GM12891 (cell line): ENCODE results near the gene BRIP1.
A peak's percentile ranks its signal among the peaks of the same experiment; 100 is the strongest.

Source experiments
- DNase-seq: peaks from one replicate; pipeline ENCODE4 v3.0.0; 2011; ENCODE audit warnings: low spot score; ENCODE audit not compliant: insufficient read length
- FAIRE-seq: peaks from 2 replicates; lab custom pipeline; 2011; peaks lifted over from hg19 to GRCh38; lab: Jason Lieb, UNC
- PAX5 ChIP-seq: IDR thresholded peaks from 2 replicates; pipeline ENCODE4 v1.6.1; 2011; ENCODE audit warnings: low read length, moderate library complexity, mild to moderate bottlenecking; ENCODE audit not compliant: insufficient read depth, severe bottlenecking
- POLR2A ChIP-seq: IDR thresholded peaks from 2 replicates; pipeline ENCODE4 v1.6.1; 2011; ENCODE audit warnings: low read depth, low read length, control low read depth
- POLR2AphosphoS5 ChIP-seq: IDR thresholded peaks from 2 replicates; pipeline ENCODE4 v1.6.1; 2011; ENCODE audit warnings: low read depth, low read length, control low read depth
- POU2F2 ChIP-seq: IDR thresholded peaks from 2 replicates; pipeline ENCODE4 v1.6.1; 2011; ENCODE audit warnings: low read depth, mild to moderate bottlenecking, control low read depth, low read length, moderate library complexity
- SPI1 ChIP-seq: IDR thresholded peaks from 2 replicates; pipeline ENCODE4 v1.6.1; 2011; ENCODE audit warnings: low read depth, low read length, control low read depth
- TAF1 ChIP-seq: IDR thresholded peaks from 2 replicates; pipeline ENCODE4 v1.6.1; 2011; ENCODE audit warnings: low read depth, low read length, control low read depth

BRIP1 gene

DNA sequence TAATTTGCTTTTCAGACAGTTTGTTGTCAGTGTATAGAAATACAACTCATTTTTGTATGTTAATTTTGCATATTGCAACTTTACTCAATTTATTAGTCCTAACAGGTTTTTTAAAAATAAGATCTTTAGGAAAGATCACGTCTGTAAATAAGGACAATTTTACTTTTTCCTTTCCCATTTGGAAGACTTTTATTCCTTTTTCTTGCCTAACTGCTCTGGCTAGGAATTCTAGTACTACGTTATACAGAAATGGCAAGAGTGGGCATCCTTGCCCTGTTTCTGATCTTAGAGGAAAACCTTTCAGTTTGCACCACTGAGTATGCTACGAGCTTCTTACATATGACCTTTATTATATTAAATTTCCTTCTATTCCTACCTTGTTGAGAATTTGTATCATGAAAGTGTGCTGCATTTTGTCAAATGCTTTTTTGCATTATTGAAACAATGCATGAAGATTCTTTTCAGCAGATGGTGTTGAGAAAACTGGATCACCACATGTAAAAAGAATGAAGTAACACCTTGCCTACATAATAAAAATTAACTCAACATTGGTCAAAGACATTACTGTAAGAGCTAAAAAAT, 113.4 kb downstream of the BRIP1 start:
- no peak for TF ChIP-seq SPI1
- TF ChIP-seq POLR2AphosphoS5, result no peak
- no peak for TF ChIP-seq PAX5
- TF ChIP-seq POU2F2, result no peak
- no peak for TF ChIP-seq TAF1
- TF ChIP-seq POLR2A, result no peak
- no peak for DNase-seq
- no peak for FAIRE-seq

DNA sequence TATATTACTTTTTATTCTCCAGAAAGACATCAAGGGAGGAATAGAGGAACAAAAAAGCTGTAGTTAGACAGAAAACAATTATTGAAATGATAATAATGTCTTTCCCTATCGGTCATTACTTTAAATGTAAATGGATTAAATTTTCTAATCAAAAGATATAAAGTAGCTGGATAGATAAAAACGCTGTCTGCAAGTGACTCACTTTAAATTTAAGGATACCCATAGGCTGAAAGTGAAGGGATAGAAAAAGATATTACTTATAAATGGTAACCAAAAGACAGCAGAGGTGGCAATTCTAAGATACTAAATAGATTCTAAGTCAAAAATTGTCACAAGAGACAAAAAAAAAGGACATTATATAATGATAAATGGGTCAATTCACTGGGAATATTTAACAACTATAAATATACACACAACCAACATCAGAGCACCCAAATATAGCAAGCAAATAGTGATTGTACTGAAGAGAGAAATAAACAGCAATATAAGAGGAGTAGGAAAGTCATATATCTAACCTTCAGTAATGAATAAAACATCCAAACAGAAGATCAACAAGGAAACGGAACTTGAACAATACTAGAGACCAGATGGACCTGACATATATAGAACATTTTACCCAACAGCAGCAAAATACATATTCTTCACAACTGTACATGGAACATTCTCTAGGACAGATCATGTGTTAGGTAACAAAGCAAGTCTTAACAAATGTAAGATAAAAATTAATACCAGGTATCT, 116.9 kb downstream of the BRIP1 start:
- TF ChIP-seq POLR2A (no peak), POU2F2 (no peak), SPI1 (no peak), PAX5 (no peak), POLR2AphosphoS5 (no peak), TAF1 (no peak)
- FAIRE-seq (no peak), DNase-seq (no peak)

DNA sequence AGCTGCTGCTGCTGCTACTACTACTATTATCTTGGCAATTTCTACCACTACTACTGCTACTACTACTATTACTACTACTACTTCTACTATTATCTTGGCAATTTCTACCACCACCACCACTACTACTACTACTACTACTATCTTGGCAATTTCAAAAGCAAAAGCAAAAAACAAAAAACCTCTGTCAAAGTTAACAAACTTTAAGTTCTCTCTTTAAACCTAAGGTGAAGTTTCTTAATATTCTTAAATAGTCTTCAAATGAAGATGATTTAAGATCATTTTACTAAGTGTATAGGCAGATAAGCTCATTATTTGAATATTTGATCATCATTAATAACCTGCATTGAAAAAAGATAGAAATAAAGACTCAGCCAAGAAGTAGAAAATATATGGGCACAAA, 118.5 kb downstream of the BRIP1 start:
- no peak for DNase-seq
- TF ChIP-seq POLR2AphosphoS5, result no peak
- TF ChIP-seq POLR2A, result no peak
- TF ChIP-seq TAF1, result no peak
- TF ChIP-seq SPI1, result no peak
- no peak for FAIRE-seq

DNA sequence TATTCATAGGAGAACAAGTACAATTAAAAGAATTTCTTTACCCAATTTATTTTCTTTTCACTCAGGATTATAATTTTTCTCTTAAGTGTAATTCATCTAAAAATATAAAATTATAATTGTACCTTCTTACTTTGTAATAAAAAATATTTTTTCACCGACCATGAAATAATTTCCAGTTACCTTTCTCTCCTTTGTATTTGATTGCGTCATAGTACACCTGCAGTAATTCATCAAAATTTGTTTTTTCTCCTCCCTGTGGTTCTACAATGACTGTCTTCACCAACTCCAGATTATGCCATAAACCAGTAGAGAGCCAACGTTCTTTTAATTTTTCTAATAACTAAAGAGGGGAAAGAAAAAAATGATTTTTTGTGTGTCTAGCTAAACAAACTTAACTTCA, 119.1 kb downstream of the BRIP1 start:
- FAIRE-seq (no peak), DNase-seq (no peak)
- TF ChIP-seq PAX5 (no peak), SPI1 (no peak)

DNA sequence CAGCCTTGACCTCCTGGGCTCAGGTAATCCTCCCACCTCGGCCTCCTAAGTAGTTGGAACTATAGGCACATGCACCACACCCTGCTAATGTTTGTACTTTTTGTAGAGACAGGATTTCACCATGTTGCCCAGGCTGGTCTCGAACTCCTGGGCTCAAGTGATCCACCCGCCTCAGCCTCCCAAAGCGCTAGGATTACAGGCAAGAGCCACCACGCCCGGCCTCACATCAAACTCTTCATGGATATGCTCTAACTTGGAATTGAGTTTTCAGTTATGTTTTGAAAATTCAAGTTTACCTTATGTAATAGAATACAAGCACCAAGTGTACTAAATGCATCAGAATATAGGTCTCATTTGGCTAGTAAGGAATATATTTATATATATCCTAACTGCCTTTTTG, 119.6 kb downstream of the BRIP1 start:
- no peak for TF ChIP-seq PAX5
- no peak for TF ChIP-seq SPI1
- no peak for TF ChIP-seq TAF1
- no peak for TF ChIP-seq POU2F2
- TF ChIP-seq POLR2A, result no peak
- TF ChIP-seq POLR2AphosphoS5, result no peak
- FAIRE-seq (no peak), DNase-seq (no peak)

DNA sequence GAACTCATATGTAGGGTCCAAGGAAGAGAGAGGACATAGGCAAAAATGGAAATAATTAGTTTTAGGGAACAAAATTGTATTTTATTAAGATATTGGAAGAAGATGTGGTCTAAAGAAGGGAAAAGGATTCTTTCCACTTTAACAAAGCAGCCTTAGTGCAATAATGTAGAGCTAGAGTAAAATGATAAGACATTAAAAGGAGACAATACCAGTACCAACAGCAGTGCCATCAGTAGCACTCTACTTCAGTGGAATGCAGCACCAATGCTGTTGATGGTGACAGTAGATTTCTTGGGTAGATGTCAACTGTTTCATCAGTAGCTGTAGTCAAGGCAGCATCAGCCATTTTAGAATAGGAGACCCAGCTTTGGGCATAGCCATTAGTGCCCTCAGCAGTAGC, 124.3 kb downstream of the BRIP1 start:
- DNase-seq (no peak), FAIRE-seq (no peak)
- no peak for TF ChIP-seq POU2F2
- TF ChIP-seq TAF1, result no peak
- no peak for TF ChIP-seq POLR2AphosphoS5
- TF ChIP-seq SPI1, result no peak
- TF ChIP-seq PAX5, result no peak
- TF ChIP-seq POLR2A, result no peak

DNA sequence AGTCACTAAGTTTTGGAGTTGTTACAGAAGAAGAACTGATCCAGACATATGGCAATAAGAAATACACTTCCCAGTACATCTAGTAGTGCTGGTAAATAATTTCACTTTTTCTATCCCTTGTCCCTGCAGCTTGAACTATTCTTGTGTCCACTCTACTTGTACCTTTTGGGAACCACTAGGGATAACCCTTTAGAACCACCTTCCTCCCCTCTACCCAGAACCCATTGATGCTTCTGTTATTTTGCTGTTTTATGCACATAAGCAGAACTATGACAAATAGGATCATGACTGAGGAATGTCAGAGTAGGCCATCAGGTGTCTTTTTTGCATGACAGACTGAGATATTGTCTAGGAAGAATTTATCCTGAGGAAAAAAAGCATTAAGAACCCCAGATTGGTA, 125.1 kb downstream of the BRIP1 start:
- DNase-seq (no peak), FAIRE-seq (peak; percentile 31)
- TF ChIP-seq POLR2A, result no peak

DNA sequence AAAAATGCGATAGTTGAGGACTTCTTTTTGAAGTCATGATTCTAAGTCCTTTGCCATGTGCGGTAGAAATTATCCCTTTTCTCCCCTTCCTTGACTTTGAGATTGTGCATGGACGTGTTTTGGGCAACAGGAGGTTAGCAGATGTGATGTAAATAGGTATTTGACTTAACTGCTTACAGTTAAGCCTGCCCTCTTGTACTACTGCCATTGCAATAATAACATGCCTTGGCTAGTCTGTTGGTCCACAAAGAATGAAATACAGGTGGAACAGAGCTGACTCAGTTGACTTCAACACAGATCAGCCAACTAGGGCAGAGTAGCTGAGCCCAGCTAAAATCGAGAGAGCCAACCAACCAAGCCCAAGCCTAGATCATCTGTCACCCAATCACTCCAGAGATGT, 125.5 kb downstream of the BRIP1 start:
- TF ChIP-seq TAF1, result no peak
- TF ChIP-seq POLR2AphosphoS5, result no peak
- TF ChIP-seq POLR2A, result no peak
- TF ChIP-seq PAX5, result no peak
- TF ChIP-seq SPI1, result no peak
- TF ChIP-seq POU2F2, result no peak
- FAIRE-seq (no peak), DNase-seq (no peak)

DNA sequence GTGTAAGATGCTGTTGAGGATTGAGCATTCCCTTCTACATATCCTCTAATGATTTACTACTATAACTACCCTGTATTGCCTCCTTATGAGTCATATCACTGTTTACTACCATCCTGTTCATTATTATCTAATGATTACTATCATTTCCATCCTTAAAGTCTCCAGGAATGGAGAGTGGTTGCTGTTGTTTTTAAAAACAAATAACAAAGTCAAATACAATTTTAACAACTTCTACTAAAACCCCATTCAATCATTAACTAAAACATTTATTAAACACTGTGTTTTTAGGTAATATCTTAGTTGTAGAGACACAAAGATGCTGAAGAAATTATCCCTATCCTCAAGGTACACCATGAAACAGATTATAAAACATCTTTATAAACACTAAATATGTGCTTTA, 126.9 kb downstream of the BRIP1 start:
- DNase-seq (no peak), FAIRE-seq (no peak)
- TF ChIP-seq SPI1 (no peak), TAF1 (no peak), PAX5 (no peak), POLR2AphosphoS5 (no peak), POLR2A (no peak), POU2F2 (no peak)

DNA sequence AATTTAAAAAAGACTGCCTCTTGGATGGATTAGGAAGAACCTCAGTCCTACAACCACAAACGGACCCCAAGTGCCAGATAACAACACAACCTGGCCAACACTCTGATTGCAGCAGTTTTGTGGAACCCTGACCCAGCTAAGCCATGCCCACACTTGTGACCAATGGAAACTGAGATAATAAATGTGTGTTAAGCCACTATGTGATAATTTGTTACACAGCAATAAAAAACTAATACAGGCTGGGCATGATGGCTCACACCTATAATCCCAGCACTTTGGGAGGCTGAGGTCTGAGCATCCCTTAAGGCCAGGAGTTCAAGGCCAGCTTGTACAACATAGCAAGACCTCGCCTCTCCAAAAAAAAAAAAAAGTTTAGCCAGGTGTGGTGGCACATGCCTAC, 127.5 kb downstream of the BRIP1 start:
- TF ChIP-seq POLR2A, result no peak
- no peak for TF ChIP-seq POU2F2
- TF ChIP-seq TAF1, result no peak
- TF ChIP-seq POLR2AphosphoS5, result no peak
- TF ChIP-seq PAX5, result no peak
- no peak for TF ChIP-seq SPI1
- DNase-seq, result no peak
- no peak for FAIRE-seq

DNA sequence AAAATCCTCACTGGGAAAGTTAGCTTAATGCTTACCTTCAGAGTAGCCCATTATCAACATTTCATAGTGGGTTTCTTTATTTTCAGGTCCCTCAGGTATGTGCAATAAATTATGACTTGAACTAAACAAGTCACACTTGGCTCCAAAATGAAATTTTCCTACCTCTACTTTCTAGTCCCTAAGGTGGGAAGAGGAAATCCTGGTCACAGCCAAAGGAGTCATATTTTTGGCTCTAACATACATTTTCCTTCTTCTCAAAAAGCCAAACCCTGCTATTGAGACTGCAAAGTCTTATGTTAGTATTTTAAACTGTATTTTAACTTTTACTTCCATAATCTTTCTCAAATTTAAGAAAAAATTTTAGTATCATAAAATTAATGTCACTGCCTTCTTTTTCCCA, 128.9 kb downstream of the BRIP1 start:
- FAIRE-seq, result no peak
- DNase-seq, result no peak
- TF ChIP-seq POU2F2 (no peak), PAX5 (no peak), TAF1 (no peak), SPI1 (no peak), POLR2A (no peak), POLR2AphosphoS5 (no peak)

DNA sequence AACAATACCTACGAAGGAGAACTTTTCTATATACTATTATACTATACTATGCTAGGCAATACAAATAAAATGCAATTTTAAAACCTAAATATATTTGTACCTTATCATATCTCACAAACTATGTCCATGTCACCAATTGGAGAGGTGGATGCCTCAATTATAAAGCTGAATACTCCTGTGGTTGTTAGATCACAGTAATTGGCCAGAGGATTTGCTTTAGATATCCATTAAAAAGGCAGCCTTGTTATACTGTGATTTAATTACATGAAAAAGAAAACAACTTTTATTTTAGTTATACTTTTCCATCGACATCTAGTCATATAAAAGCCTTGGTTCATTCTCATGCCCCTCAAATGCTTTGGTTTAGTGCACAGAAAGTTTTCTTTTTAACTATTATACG, 129.3 kb downstream of the BRIP1 start:
- no peak for FAIRE-seq
- no peak for DNase-seq

More for the DNA sequence above, 129.3 kb downstream of the BRIP1 start:
- TF ChIP-seq POLR2AphosphoS5, result no peak
- no peak for TF ChIP-seq SPI1
- no peak for TF ChIP-seq PAX5
- no peak for TF ChIP-seq POU2F2
- no peak for TF ChIP-seq TAF1
- TF ChIP-seq POLR2A, result no peak
